Ishikawa (cell line): ENCODE results near the gene IRF8.

Experiments
- CEBPB ChIP-seq: IDR thresholded peaks from 2 replicates; pipeline ENCODE4 v1.6.1; 2012
- CREB1 ChIP-seq: IDR thresholded peaks from 2 replicates; pipeline ENCODE4 v1.6.1; 2012; ENCODE audit warnings: low read depth
- EGR1 ChIP-seq: IDR thresholded peaks from 2 replicates; pipeline ENCODE4 v1.6.1; 2012
- EP300 ChIP-seq: IDR thresholded peaks from 2 replicates; pipeline ENCODE4 v1.6.1; 2012; ENCODE audit warnings: borderline replicate concordance
- FOXM1 ChIP-seq: IDR thresholded peaks from 2 replicates; pipeline ENCODE4 v1.6.1; 2012; ENCODE audit warnings: low read depth, borderline replicate concordance
- NFIC ChIP-seq: IDR thresholded peaks from 2 replicates; pipeline ENCODE4 v1.6.1; 2012
- RAD21 ChIP-seq: IDR thresholded peaks from 2 replicates; pipeline ENCODE4 v1.6.1; 2012; ENCODE audit warnings: low read depth
- TAF1 ChIP-seq: IDR thresholded peaks from 2 replicates; pipeline ENCODE4 v1.6.1; 2012; ENCODE audit warnings: low read depth, mild to moderate bottlenecking
- TCF12 ChIP-seq: IDR thresholded peaks from 2 replicates; pipeline ENCODE4 v1.6.1; 2012; ENCODE audit warnings: low read depth
- TEAD4 ChIP-seq: IDR thresholded peaks from 2 replicates; pipeline ENCODE4 v1.6.1; 2012
- YY1 ChIP-seq: IDR thresholded peaks from 2 replicates; pipeline ENCODE4 v1.6.1; 2012; ENCODE audit warnings: low read depth
- ZBTB7A ChIP-seq: IDR thresholded peaks from 2 replicates; pipeline ENCODE4 v1.6.1; 2012; ENCODE audit warnings: low read depth
- TF ChIP-seq, protein P1 (sequence below): IDR thresholded peaks from 2 replicates; pipeline ENCODE4 v1.6.1; 2012; ENCODE audit warnings: low read depth, mild to moderate bottlenecking
- TF ChIP-seq, protein P2 (sequence below): IDR thresholded peaks from 2 replicates; pipeline ENCODE4 v1.6.1; 2012
- TF ChIP-seq, protein P3 (sequence below): IDR thresholded peaks from 2 replicates; pipeline ENCODE4 v1.6.1; 2012

Gene IRF8

GRCh38 chr16:85871756-85872155 lies 27.2 kb upstream of the IRF8 start:
- TF ChIP-seq EP300 = no peak
- no peak for TF ChIP-seq FOXM1
- TF ChIP-seq CEBPB = no peak
- TF ChIP-seq EGR1 = no peak
- TF ChIP-seq ZBTB7A = no peak
- TF ChIP-seq, protein P1, sequence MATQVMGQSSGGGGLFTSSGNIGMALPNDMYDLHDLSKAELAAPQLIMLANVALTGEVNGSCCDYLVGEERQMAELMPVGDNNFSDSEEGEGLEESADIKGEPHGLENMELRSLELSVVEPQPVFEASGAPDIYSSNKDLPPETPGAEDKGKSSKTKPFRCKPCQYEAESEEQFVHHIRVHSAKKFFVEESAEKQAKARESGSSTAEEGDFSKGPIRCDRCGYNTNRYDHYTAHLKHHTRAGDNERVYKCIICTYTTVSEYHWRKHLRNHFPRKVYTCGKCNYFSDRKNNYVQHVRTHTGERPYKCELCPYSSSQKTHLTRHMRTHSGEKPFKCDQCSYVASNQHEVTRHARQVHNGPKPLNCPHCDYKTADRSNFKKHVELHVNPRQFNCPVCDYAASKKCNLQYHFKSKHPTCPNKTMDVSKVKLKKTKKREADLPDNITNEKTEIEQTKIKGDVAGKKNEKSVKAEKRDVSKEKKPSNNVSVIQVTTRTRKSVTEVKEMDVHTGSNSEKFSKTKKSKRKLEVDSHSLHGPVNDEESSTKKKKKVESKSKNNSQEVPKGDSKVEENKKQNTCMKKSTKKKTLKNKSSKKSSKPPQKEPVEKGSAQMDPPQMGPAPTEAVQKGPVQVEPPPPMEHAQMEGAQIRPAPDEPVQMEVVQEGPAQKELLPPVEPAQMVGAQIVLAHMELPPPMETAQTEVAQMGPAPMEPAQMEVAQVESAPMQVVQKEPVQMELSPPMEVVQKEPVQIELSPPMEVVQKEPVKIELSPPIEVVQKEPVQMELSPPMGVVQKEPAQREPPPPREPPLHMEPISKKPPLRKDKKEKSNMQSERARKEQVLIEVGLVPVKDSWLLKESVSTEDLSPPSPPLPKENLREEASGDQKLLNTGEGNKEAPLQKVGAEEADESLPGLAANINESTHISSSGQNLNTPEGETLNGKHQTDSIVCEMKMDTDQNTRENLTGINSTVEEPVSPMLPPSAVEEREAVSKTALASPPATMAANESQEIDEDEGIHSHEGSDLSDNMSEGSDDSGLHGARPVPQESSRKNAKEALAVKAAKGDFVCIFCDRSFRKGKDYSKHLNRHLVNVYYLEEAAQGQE = no peak
- no peak for TF ChIP-seq YY1
- no peak for TF ChIP-seq TCF12
- TF ChIP-seq TEAD4 = no peak
- TF ChIP-seq TAF1 = no peak
- TF ChIP-seq, protein P2, sequence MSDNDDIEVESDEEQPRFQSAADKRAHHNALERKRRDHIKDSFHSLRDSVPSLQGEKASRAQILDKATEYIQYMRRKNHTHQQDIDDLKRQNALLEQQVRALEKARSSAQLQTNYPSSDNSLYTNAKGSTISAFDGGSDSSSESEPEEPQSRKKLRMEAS = no peak

GRCh38 chr16:85872734-85873133 lies 26.2 kb upstream of the IRF8 start:
- no peak for TF ChIP-seq EGR1
- TF ChIP-seq, protein P2 = no peak
- no peak for TF ChIP-seq FOXM1
- no peak for TF ChIP-seq TEAD4
- no peak for TF ChIP-seq CREB1
- no peak for TF ChIP-seq ZBTB7A
- TF ChIP-seq, protein P1 = no peak
- no peak for TF ChIP-seq YY1

- TF ChIP-seq TAF1 (no peak), CEBPB (no peak), ZBTB7A (no peak), EGR1 (no peak), EP300 (no peak), RAD21 (no peak), TEAD4 (no peak), TCF12 (no peak)
- TF ChIP-seq, protein P3, sequence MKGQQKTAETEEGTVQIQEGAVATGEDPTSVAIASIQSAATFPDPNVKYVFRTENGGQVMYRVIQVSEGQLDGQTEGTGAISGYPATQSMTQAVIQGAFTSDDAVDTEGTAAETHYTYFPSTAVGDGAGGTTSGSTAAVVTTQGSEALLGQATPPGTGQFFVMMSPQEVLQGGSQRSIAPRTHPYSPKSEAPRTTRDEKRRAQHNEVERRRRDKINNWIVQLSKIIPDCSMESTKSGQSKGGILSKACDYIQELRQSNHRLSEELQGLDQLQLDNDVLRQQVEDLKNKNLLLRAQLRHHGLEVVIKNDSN = no peak
- TF ChIP-seq, protein P1 = no peak
- TF ChIP-seq, protein P2 = no peak
These were observed 25.8 kb upstream of the IRF8 start for GRCh38 chr16:85873153-85873552.

DNA sequence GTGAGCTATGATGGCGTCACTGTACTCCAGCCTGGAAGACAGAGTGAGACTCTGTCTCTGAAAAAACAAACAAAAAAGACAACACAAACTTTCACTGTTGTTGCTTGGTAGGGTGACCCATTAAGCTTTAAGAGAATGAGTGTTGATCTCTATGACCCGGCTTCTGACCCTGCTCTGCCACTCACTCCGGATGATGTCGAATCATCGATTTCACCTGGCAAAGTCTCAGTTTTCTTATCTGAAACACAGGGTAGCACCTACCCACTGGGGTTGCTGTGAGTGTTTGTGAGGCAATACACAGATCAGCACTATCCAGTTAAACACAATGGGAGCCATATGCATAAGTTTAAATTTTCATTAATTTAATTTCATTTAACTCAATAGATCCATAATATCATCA lies 20.6 kb upstream of the IRF8 start:
- TF ChIP-seq, protein P2 = no peak
- TF ChIP-seq NFIC (no peak), TAF1 (no peak), YY1 (no peak), EGR1 (no peak), FOXM1 (no peak), CREB1 (no peak), EP300 (no peak), TCF12 (no peak)

- TF ChIP-seq, protein P2 = no peak
- TF ChIP-seq RAD21 (no peak), EGR1 (no peak), CEBPB (no peak), EP300 (no peak), YY1 (no peak), TCF12 (no peak), TEAD4 (no peak)
These were observed 20.1 kb upstream of the IRF8 start for GRCh38 chr16:85878875-85879274.
